ENCODE measurements around the gene ACTN4.

ACTN4 gene

DNA sequence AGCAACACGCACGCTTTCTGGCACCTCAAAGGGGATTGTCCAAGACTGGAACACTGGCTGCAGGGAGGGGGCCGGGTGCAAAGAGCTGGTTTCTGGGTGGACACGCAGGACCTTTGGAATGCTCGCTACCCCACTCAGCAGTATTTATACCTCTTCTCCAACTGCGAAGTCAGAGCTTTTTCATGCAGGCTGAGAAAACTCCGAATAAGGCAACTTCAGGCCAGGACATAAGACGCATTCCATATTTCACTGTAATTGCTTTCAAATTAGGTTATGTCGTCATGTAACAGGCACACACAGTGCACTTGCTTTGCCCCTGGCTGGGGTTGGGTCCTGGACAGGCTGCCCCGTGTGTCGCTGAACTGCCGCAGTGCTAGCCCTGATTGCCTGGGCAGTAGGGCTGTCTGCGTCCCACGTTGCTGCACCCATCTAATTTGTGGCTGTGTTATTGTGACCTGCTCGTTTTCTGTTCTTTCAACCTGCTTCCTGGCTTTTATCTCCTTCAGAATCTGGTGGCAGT, 44.5 kb downstream of the ACTN4 start:
- TF ChIP-seq, protein P1, sequence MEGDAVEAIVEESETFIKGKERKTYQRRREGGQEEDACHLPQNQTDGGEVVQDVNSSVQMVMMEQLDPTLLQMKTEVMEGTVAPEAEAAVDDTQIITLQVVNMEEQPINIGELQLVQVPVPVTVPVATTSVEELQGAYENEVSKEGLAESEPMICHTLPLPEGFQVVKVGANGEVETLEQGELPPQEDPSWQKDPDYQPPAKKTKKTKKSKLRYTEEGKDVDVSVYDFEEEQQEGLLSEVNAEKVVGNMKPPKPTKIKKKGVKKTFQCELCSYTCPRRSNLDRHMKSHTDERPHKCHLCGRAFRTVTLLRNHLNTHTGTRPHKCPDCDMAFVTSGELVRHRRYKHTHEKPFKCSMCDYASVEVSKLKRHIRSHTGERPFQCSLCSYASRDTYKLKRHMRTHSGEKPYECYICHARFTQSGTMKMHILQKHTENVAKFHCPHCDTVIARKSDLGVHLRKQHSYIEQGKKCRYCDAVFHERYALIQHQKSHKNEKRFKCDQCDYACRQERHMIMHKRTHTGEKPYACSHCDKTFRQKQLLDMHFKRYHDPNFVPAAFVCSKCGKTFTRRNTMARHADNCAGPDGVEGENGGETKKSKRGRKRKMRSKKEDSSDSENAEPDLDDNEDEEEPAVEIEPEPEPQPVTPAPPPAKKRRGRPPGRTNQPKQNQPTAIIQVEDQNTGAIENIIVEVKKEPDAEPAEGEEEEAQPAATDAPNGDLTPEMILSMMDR (IDR thresholded peaks at IDR 0.05; ENCODE audit: control insufficient read depth, insufficient read depth, low read depth, low read length, missing control alignments): no peak
- no peak overlapping the region for H3K4me3 ChIP-seq (ENCODE audit: control insufficient read depth, low read depth, low read length)
- DNase-seq (ENCODE audit: low read depth): no peak

GRCh38 chr19:38692458-38693379, 45.3 kb downstream of the ACTN4 start:
- no peak overlapping the region for H3K4me3 ChIP-seq (ENCODE audit: control insufficient read depth, low read depth, low read length)
- DNase-seq (ENCODE audit: low read depth): no peak
- TF ChIP-seq, protein P1 (IDR thresholded peaks at IDR 0.05; ENCODE audit: control insufficient read depth, insufficient read depth, low read depth, low read length, missing control alignments): no peak

- no peak overlapping the region for H3K4me3 ChIP-seq (ENCODE audit: control insufficient read depth, low read depth, low read length)
- DNase-seq (ENCODE audit: low read depth): no peak
- TF ChIP-seq, protein P1 (IDR thresholded peaks at IDR 0.05; ENCODE audit: control insufficient read depth, insufficient read depth, low read depth, low read length, missing control alignments): no peak
Measured at GRCh38 chr19:38693380-38694223, 46.2 kb downstream of the ACTN4 start.

GRCh38 chr19:38695317-38695683, 47.9 kb downstream of the ACTN4 start:
- no peak for DNase-seq (ENCODE audit: low read depth)
- no peak overlapping the region for H3K4me3 ChIP-seq (ENCODE audit: control insufficient read depth, low read depth, low read length)
- TF ChIP-seq, protein P1 (IDR thresholded peaks at IDR 0.05; ENCODE audit: control insufficient read depth, insufficient read depth, low read depth, low read length, missing control alignments): no peak

DNA sequence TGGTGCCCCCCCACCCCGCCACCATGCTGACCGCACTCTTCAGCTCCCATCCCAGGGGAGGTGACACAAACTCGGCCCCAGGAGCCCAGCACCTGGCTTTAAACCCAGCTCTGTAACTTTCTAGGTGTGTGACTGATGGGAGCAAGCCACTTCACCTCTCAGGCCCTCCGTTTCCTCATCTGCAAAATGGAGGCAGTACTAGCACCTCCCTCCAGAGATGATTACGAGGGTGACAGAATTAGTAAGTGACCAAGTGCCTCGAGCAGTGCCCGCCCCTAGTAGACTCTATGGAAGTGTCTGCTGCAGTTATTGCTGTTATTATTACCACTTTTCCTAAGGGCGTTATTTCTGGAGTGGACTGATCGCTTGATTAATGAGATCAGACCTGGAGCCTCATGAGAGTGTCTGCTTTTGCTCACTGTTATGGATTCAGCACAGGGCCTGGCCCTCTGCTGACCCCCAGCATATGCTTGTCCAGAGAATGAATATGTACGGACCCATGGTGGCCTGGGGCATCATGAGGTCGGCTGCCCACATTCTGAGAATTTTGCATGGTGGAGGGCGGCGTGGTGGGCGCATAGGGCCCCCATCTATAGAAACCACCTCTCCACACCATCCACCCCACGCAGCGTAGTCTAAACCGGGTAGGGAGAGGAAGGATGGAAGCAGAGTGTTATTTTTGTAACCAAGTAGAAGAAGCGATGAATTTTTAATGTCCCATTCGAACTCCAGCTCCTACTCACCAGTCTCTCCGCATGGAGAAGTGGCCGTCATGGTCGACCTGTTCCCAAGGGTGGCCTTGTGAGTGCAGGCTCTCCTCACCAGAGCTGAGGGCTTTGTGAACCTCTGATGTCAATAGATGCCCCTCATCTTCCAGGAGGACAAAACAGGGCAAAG, 48.6 kb downstream of the ACTN4 start:
- DNase-seq (ENCODE audit: low read depth): no peak
- no peak overlapping the region for H3K4me3 ChIP-seq (ENCODE audit: control insufficient read depth, low read depth, low read length)
- TF ChIP-seq, protein P1 (IDR thresholded peaks at IDR 0.05; ENCODE audit: control insufficient read depth, insufficient read depth, low read depth, low read length, missing control alignments): no peak

DNA sequence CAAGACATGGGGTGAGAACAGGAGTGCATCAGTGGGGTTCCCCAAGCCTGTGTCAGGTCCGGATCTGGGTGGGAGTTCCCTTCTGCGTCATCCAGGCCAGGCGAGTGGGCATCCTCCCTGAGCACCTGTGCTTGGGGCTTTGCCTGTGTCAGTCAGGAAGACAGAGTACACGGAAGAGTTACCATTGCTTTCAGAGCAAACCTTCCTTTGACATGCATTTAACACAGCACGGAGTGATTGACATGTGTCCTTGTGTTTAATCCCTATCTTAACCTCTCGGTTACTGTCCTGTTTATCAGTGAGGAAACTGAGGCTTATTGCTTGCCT, 49.2 kb downstream of the ACTN4 start:
- DNase-seq (ENCODE audit: low read depth): no peak
- no peak overlapping the region for H3K4me3 ChIP-seq (ENCODE audit: control insufficient read depth, low read depth, low read length)
- TF ChIP-seq, protein P1 (IDR thresholded peaks at IDR 0.05; ENCODE audit: control insufficient read depth, insufficient read depth, low read depth, low read length, missing control alignments): no peak
